ENCODE results near the gene ZCCHC14. TPM values are rescaled to one million over a fixed set of nuclear protein-coding genes. Genes with fewer than 3 reads are reported as not detected.
"Not testable (repeated sequence)": the region's sequence is repeated elsewhere in the genome, so short reads cannot be mapped to it uniquely, and the experiment has no call there.

ZCCHC14 gene
- total and polyA plus RNA-seq, 2 donors (not counting 1 experiment from before 2014, with no cell fraction given): 0.70 to 4.4 TPM

DNA sequence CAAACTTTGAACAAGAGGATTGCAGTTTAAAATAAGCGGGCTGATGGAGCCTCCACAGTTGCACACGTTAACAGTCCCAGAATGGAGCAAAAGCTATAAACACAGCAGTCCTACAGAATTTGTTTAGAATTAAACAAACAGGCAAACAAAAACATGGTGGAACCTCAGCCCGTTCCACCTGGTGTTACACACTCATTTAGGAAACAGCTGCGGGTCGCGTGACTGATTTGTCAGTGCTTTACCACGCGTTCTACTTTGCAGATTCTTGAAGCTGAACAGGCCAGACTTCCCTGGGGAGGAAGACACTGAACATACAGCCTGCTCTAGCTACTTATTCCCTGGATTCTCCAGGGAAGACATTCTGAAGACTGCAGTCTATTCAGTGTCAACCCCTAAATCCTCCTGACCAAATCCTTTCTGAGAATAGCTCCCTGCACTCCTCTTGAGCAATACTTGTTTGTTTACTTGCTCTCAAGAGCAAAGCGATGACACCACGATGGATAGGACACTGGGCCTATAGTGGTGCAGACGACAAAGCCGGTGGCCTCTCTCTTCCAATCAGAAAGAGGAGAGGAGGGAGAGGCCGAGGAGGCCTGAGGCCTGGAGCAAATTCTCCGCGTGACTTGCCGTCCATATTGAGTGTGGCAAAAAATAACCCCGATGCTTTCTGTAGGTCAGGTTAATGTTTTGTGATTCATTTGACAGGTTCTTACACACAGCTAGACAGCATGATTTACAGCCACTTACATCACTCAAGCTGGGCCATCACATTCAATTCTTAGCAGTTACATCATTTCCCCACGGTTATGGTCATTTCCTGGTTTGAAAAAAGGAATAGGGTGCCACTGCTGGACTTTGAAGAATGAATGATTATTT, 104.6 kb downstream of the ZCCHC14 start:
- Histone ChIP-seq H3K27me3 (replicated peaks in 1 of 4; ENCODE audit: control extremely low read depth in 1 of 4, control insufficient read depth in 3 of 4, insufficient read depth in 4 of 4, low read length in 3 of 4) (no peaks in the 10 kb centered on the region), H2AFZ (ENCODE audit: insufficient read depth, low read depth, low read length, poor library complexity, severe bottlenecking) (peak overlapping the region; percentile 60), H3K4me1 (ENCODE audit: control insufficient read depth in 2 of 2, insufficient read depth in 2 of 2, low read length in 2 of 2) (peaks cover 36 to 52% of the 10 kb centered on the region in 2 donors), H3K4me2 (replicated peaks; ENCODE audit: low read depth, low read length, poor library complexity, severe bottlenecking) (peak overlapping the region; percentile 68), H4K20me1 (ENCODE audit: control insufficient read depth, insufficient read depth, low read length, poor library complexity, severe bottlenecking) (peaks cover 5% of the 10 kb centered on the region), H3K9me3 (ENCODE audit: control extremely low read depth in 1 of 3, control insufficient read depth in 2 of 3, insufficient read depth in 1 of 3, low read length in 2 of 3) (no peaks in the 10 kb centered on the region), H3K79me2 (ENCODE audit: control insufficient read depth, insufficient read depth, low read length) (peaks cover 6% of the 10 kb centered on the region), H3K9ac (ENCODE audit: low read length) (peak overlapping the region; percentile 28), H3K4me3 (ENCODE audit: control extremely low read depth in 1 of 5, extremely low read depth in 1 of 5, insufficient read depth in 1 of 5, low read depth in 2 of 5, low read length in 4 of 5) (peak overlapping the region; percentile 19 to 39 (median 35)), H3K36me3 (replicated peaks in 1 of 2; ENCODE audit: control extremely low read depth in 1 of 2, control insufficient read depth in 1 of 2, extremely low read depth in 1 of 2, insufficient read depth in 2 of 2, low read length in 1 of 2) (no peaks in the 10 kb centered on the region), H3K27ac (ENCODE audit: low read length in 2 of 2) (peak overlapping the region; percentile 94 to 98)
- WGBS (ENCODE audit: insufficient coverage): 2% methylated on average over 15 of the region's 18 CpGs
- Mint-ChIP-seq H3K9me3 (ENCODE audit: insufficient read depth) (peaks cover 3% of the 10 kb centered on the region), H3K27me3 (no peaks in the 10 kb centered on the region), H3K4me3 (peak overlapping the region; percentile 68), H3K27ac (peak overlapping the region; percentile 98), H3K4me1 (peaks cover 50% of the 10 kb centered on the region)
- intact Hi-C loops (cut with micrococcal nuclease): loop anchor here (10.0 kb wide), 2 partner anchors 833 to 1833 kb away; partner anchors contain the start of gene MTHFSD
- ATAC-seq (ENCODE audit: low read depth): peak; percentile 56
- peak; percentile 96 for DNase-seq
- ChIA-PET POLR2A (interaction anchor here (0.8 to 1.3 kb wide), 2 partner anchors 71 to 313 kb away, joined by 3 to 9 read pairs; partner anchors contain the start of gene C16orf95), CTCF (interaction anchor here (0.8 to 2.1 kb wide), 4 partner anchors 9 to 72 kb away, joined by 3 to 7 read pairs (median 4); partner anchors contain the start of gene C16orf95)
- TF ChIP-seq EZH2 (IDR thresholded peaks at IDR 0.05; ENCODE audit: borderline replicate concordance, insufficient read depth, low read depth, low read length, poor library complexity, severe bottlenecking) (no peak), CTCF (IDR thresholded peaks at IDR 0.05) (no peak)

DNA sequence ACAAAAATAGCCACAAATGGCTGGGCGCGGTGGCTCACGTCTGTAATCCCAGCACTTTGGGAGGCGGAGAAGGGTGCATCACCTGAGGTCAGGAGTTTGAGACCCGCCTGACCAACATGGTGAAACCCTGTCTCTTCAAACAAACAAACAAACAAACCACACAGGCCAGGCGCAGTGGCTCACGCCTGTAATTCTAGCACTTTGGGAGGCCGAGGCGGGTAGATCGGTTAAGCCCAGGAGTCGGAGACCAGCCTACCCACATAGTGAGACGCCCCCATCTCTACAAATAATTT, 108.0 kb downstream of the ZCCHC14 start:
- H4K20me1 ChIP-seq (ENCODE audit: control insufficient read depth, insufficient read depth, low read length, poor library complexity, severe bottlenecking): peaks cover 20% of the 10 kb centered on the region
- Mint-ChIP-seq H3K27ac (peak overlapping the region; percentile 100), H3K4me3 (peak overlapping the region; percentile 97), H3K4me1 (peaks cover 67% of the 10 kb centered on the region)
- ATAC-seq (ENCODE audit: low read depth); H3K9me3 ChIP-seq (ENCODE audit: control extremely low read depth in 1 of 3, control insufficient read depth in 2 of 3, insufficient read depth in 1 of 3, low read length in 2 of 3); DNase-seq; H3K9me3 Mint-ChIP-seq (ENCODE audit: insufficient read depth); H3K27me3 ChIP-seq (replicated peaks in 1 of 4; ENCODE audit: control extremely low read depth in 1 of 4, control insufficient read depth in 3 of 4, insufficient read depth in 4 of 4, low read length in 3 of 4); H3K27me3 Mint-ChIP-seq; H3K36me3 ChIP-seq (replicated peaks in 1 of 2; ENCODE audit: control extremely low read depth in 1 of 2, control insufficient read depth in 1 of 2, extremely low read depth in 1 of 2, insufficient read depth in 2 of 2, low read length in 1 of 2): not testable (repeated sequence)
- H3K9ac ChIP-seq (ENCODE audit: low read length): peak overlapping the region; percentile 70
- CTCF ChIA-PET: interaction anchor here (4.3 kb wide), 1 partner anchor 9 kb away, joined by 52 read pairs; the partner anchor contains the start of gene MAP1LC3B
- intact Hi-C loops (cut with micrococcal nuclease): loop anchor here (10.0 kb wide), 2 partner anchors 830 to 1830 kb away; partner anchors contain the start of gene MTHFSD
- peak overlapping the region in 4 of 5 experiments; percentile 69 to 83 (median 79) for H3K4me3 ChIP-seq (ENCODE audit: control extremely low read depth in 1 of 5, extremely low read depth in 1 of 5, insufficient read depth in 1 of 5, low read depth in 2 of 5, low read length in 4 of 5)
- H3K79me2 ChIP-seq (ENCODE audit: control insufficient read depth, insufficient read depth, low read length): peaks cover 32% of the 10 kb centered on the region
- H3K4me2 ChIP-seq (replicated peaks; ENCODE audit: low read depth, low read length, poor library complexity, severe bottlenecking): peak overlapping the region; percentile 84
- H3K4me1 ChIP-seq (ENCODE audit: control insufficient read depth in 2 of 2, insufficient read depth in 2 of 2, low read length in 2 of 2): peaks cover 49 to 58% of the 10 kb centered on the region in 2 donors
- peak overlapping the region; percentile 76 to 82 for H3K27ac ChIP-seq (ENCODE audit: low read length in 2 of 2)
- POLR2A ChIA-PET: interaction anchor here (2.9 kb wide), 1 partner anchor 9 kb away, joined by 23 read pairs; the partner anchor contains the start of gene MAP1LC3B
- 93% methylated on average over 11 of the region's 12 CpGs for WGBS (ENCODE audit: insufficient coverage)
- H2AFZ ChIP-seq (ENCODE audit: insufficient read depth, low read depth, low read length, poor library complexity, severe bottlenecking): peak overlapping the region; percentile 87

All from B cell (primary cell).